GM12878 (cell line): ENCODE data around the gene MAP2K1. TPM values are rescaled to one million over a fixed set of nuclear protein-coding genes. Genes with fewer than 3 reads are reported as not detected.
A peak's percentile ranks its signal among the peaks of the same experiment; 100 is the strongest.

Source experiments
- ATAC-seq: fragments of 200-7000 bp; cut with Tn5 transposase; 3 replicates; pipeline ENCODE4 v1.9.1; 2020; ENCODE audit warnings: mild to moderate bottlenecking, moderate library complexity
- BruUV-seq: library from RNA; stranded (reverse); fragments of 400-500 nt; replicated peaks from 2 replicates; lab custom pipeline; 2021; lab: Mats Ljungman, UMichigan
- CTCF ChIA-PET: fragments of 300-600 bp; sonication (Branson Sonifier 250); formaldehyde crosslinking; extraction: SDS; loops from one replicate; lab custom pipeline; 2021; ENCODE audit warnings: inconsistent platforms; lab: Yijun Ruan, JAX
- POLR2A ChIA-PET: fragments of 350-600 bp; formaldehyde crosslinking; extraction: SDS; loops from one replicate; lab custom pipeline; 2021; ENCODE audit warnings: inconsistent platforms; lab: Charles Lee
- RAD21 ChIA-PET: fragments of 300-600 bp; sonication (Branson Sonifier 250); formaldehyde crosslinking; loops from one replicate; lab custom pipeline; 2023; ENCODE audit warnings: antibody characterized with exemption; ENCODE audit not compliant: unreplicated experiment; lab: Charles Lee
- SMC1A ChIA-PET: fragments of 300-600 bp; sonication (Branson Sonifier 250); formaldehyde crosslinking; loops from one replicate; lab custom pipeline; 2023; ENCODE audit not compliant: unreplicated experiment, uncharacterized antibody; lab: Charles Lee
- DNase-seq: peaks from one replicate; pipeline ENCODE4 v3.0.0-alpha.2; 2011; ENCODE audit warnings: low read depth, low spot score
- FAIRE-seq: peaks from 3 replicates; lab custom pipeline; 2011; peaks lifted over from hg19 to GRCh38; lab: Jason Lieb, UNC
- H2AFZ ChIP-seq: 2 replicates; pipeline ENCODE4 v1.6.0; 2011; ENCODE audit warnings: low read depth, low read length, control low read depth; ENCODE audit not compliant: control insufficient read depth
- H3K27ac ChIP-seq: 2 replicates; pipeline ENCODE4 v1.5.1; 2011; ENCODE audit warnings: control low read depth; ENCODE audit not compliant: control insufficient read depth, insufficient read depth
- H3K27me3 ChIP-seq, 2 experiments: replicated peaks in 1 of 2; 2 replicates each; pipeline versions ENCODE4 v1.6.0 to v1.6.1; 2011; ENCODE audit warnings: low read length in 1 of 2; ENCODE audit not compliant: control insufficient read depth in 2 of 2, insufficient read depth in 2 of 2
- H3K36me3 ChIP-seq, 2 experiments: 2 replicates each; pipeline ENCODE4 v1.5.1; 2011; ENCODE audit warnings: low read length in 1 of 2; ENCODE audit not compliant: control insufficient read depth in 2 of 2, insufficient read depth in 2 of 2
- H3K4me1 ChIP-seq: 2 replicates; pipeline ENCODE4 v1.6.1; 2011; ENCODE audit warnings: mild to moderate bottlenecking, low read length, moderate library complexity, mixed read lengths; ENCODE audit not compliant: control insufficient read depth, insufficient read depth
- H3K4me2 ChIP-seq: 2 replicates; pipeline ENCODE4 v1.6.0; 2011; ENCODE audit warnings: control low read depth; ENCODE audit not compliant: control insufficient read depth, insufficient read depth
- H3K4me3 ChIP-seq: fragments of 200-600 bp; sonication (generic); 2 replicates; pipeline ENCODE4 v1.5.1; 2016
- H3K79me2 ChIP-seq: 2 replicates; pipeline ENCODE4 v1.6.0; 2011; ENCODE audit warnings: low read length; ENCODE audit not compliant: control insufficient read depth, insufficient read depth
- H3K9ac ChIP-seq: 2 replicates; pipeline ENCODE4 v1.8.0; 2011; ENCODE audit warnings: low read length, control low read depth, mixed read lengths; ENCODE audit not compliant: control insufficient read depth, insufficient read depth
- H3K9me3 ChIP-seq: replicated peaks from 3 replicates; pipeline ENCODE4 v1.5.1; 2011; ENCODE audit warnings: mild to moderate bottlenecking, low read length; ENCODE audit not compliant: control insufficient read depth, insufficient read depth
- H4K20me1 ChIP-seq: 2 replicates; pipeline ENCODE4 v1.6.0; 2011; ENCODE audit not compliant: control insufficient read depth, insufficient read depth
- CBFB ChIP-seq: IDR thresholded peaks from 2 replicates; pipeline ENCODE4 v1.6.1; 2016; ENCODE audit warnings: antibody characterized with exemption, low read depth
- CBX5 ChIP-seq: sonication (generic); IDR thresholded peaks from 2 replicates; pipeline ENCODE4 v1.6.1; 2016; ENCODE audit warnings: low read depth, moderate library complexity, mild to moderate bottlenecking, inconsistent platforms
- MLLT1 ChIP-seq: fragments of 450-650 bp; IDR thresholded peaks from 2 replicates; pipeline ENCODE4 v1.6.1; 2016; ENCODE audit warnings: mild to moderate bottlenecking
- NFXL1 ChIP-seq: fragments of 450-650 bp; IDR thresholded peaks from 2 replicates; pipeline ENCODE4 v1.6.1; 2017; ENCODE audit warnings: antibody characterized with exemption, mild to moderate bottlenecking, borderline replicate concordance
- RAD21 ChIP-seq: IDR thresholded peaks from 2 replicates; pipeline ENCODE4 v1.6.1; 2011; ENCODE audit warnings: mild to moderate bottlenecking, low read depth, low read length, moderate library complexity; ENCODE audit not compliant: insufficient read depth
- RFX5 ChIP-seq: IDR thresholded peaks from 2 replicates; pipeline ENCODE4 v1.6.1; 2011; ENCODE audit warnings: low read depth, low read length, improper control_type of control experiment
- SMAD1 ChIP-seq: fragments of 450-650 bp; IDR thresholded peaks from 2 replicates; pipeline ENCODE4 v1.6.1; 2018; ENCODE audit warnings: mild to moderate bottlenecking, low read depth; ENCODE audit not compliant: partially characterized antibody
- SPI1 ChIP-seq: IDR thresholded peaks from 2 replicates; pipeline ENCODE4 v1.6.1; 2011; ENCODE audit warnings: low read depth, mild to moderate bottlenecking, low read length, moderate library complexity, borderline replicate concordance; ENCODE audit not compliant: insufficient read depth
- ZBED1 ChIP-seq: IDR thresholded peaks from 2 replicates; pipeline ENCODE4 v1.6.1; 2016; ENCODE audit warnings: borderline replicate concordance
- WGBS: methylation state at CpG from one replicate; pipeline ENCODE4 v1.1.6; 2016; ENCODE audit warnings: low lambda C conversion rate; ENCODE audit not compliant: insufficient replicate concordance, insufficient coverage; ENCODE audit errors: missing lambda C conversion rate; 5-methylcytosine and 5-hydroxymethylcytosine counted together
- in situ Hi-C: fragments of 300-500 bp; cut with MboI; formaldehyde crosslinking; loops from 9 replicates; pipeline ENCODE4 v1.14.3; 2018; ENCODE audit warnings: mixed read lengths
- intact Hi-C: fragments of 100-400 bp; cut with micrococcal nuclease; formaldehyde crosslinking; loops from one replicate; pipeline ENCODE4 v1.14.2; 2022; ENCODE audit not compliant: unreplicated experiment
- polyA plus RNA-seq, 11 experiments: library from polyadenylated mRNA; depleted of rRNA in 4 of 11; unstranded in 6 of 11; stranded (reverse) in 5 of 11; fragments of >200 nt; fragmentation: Nextera tagmentation in 4 of 11; fragmentation: Illumina TruSeq in 1 of 11; extraction: Ambion mirVana in 4 of 11; extraction: Trizol in 1 of 11; gene quantifications; 1 replicate in 1 of 11; 2 replicates in 10 of 11; pipeline versions ENCODE4 v1.2.1 to v1.2.3, GENCODE V29; 2011 to 2016; ENCODE audit warnings: inconsistent platforms in 2 of 11, missing spikeins in 2 of 11, low read depth in 1 of 11
- total RNA-seq, 4 experiments: library from RNA; depleted of rRNA in 3 of 4; stranded (reverse); fragments of >200 nt in 3 of 4; fragmentation: Illumina TruSeq in 1 of 4; extraction: Trizol in 1 of 4; gene quantifications; 2 replicates each; pipeline versions ENCODE4 v1.2.1 to v1.2.3, GENCODE V29; 2013 to 2021

The MAP2K1 gene
- total and polyA plus RNA-seq, 10 of the 15 experiments (the other 5 are each of a cell fraction or from before 2014, with no cell fraction given), result 11.2 to 112 (median 56.6) TPM

- Histone ChIP-seq H2AFZ (no peak overlapping the region), H3K79me2 (peaks cover 77% of the 10 kb centered on the region), H3K36me3 (no peaks in the 10 kb centered on the region), H3K4me2 (peak overlapping the region; percentile 50), H3K4me1 (peaks cover 17% of the 10 kb centered on the region; the same call in 1 of the 2 replicates), H3K27ac (peak overlapping the region; percentile 73), H3K4me3 (peak overlapping the region; percentile 100), H3K27me3 (no peaks in the 10 kb centered on the region), H3K9me3 (no peaks in the 10 kb centered on the region), H3K9ac (peak overlapping the region; percentile 84), H4K20me1 (no peaks in the 10 kb centered on the region)
- BruUV-seq, result no TSS peak
- SMC1A ChIA-PET, result interaction anchor here (0.6 to 5.0 kb wide), 19 partner anchors 14 to 110 kb away, joined by 3 to 71 read pairs (median 3); partner anchors contain the start of genes SNAPC5 and TIPIN
- 24% methylated on average over 3 of the region's 5 CpGs for WGBS
- POLR2A ChIA-PET, result interaction anchor here (0.6 to 9.7 kb wide), 13 partner anchors 14 to 1007 kb away, joined by 3 to 120 read pairs (median 6); partner anchors contain the start of gene SNAPC5
- TF ChIP-seq RFX5, result no peak
- TF ChIP-seq CBX5, result no peak
- no peak for TF ChIP-seq CBFB
- no peak for TF ChIP-seq RAD21
- TF ChIP-seq SMAD1, result no peak
- TF ChIP-seq MLLT1, result no peak
- no peak for TF ChIP-seq SPI1
- no peak for TF ChIP-seq NFXL1
- no peak for TF ChIP-seq ZBED1
- intact Hi-C loops (no loop called here), in situ Hi-C loops (no loop called here)
- CTCF ChIA-PET, result interaction anchor here (0.7 to 5.5 kb wide), 14 partner anchors 13 to 115 kb away, joined by 3 to 90 read pairs (median 7); partner anchors contain the start of genes SNAPC5 and TIPIN
- no peak for FAIRE-seq
- ATAC-seq, result no peak
- no peak for DNase-seq
- RAD21 ChIA-PET, result interaction anchor here (0.6 to 7.6 kb wide), 12 partner anchors 14 to 117 kb away, joined by 3 to 119 read pairs (median 4); partner anchors contain the start of genes RPL4, SNAPC5, TIPIN and ZWILCH
These were observed 1.9 kb downstream of the MAP2K1 start for GRCh38 chr15:66388576-66388975.
